Hematopoietic multipotent progenitor cell treated with erythropoietin and hydrocortisone succinate and interleukin-3 and kit ligand, for 6 days (in vitro differentiated cells): ENCODE results near the gene GGPS1.
A peak's percentile ranks its signal among the peaks of the same experiment; 100 is the strongest.
"Not testable (repeated sequence)": the region's sequence is repeated elsewhere in the genome, so short reads cannot be mapped to it uniquely, and the experiment has no call there.

ENCODE experiments used
- DNase-seq: peaks from one replicate; pipeline ENCODE4 v3.0.0-alpha.2; 2015

Gene GGPS1

DNA sequence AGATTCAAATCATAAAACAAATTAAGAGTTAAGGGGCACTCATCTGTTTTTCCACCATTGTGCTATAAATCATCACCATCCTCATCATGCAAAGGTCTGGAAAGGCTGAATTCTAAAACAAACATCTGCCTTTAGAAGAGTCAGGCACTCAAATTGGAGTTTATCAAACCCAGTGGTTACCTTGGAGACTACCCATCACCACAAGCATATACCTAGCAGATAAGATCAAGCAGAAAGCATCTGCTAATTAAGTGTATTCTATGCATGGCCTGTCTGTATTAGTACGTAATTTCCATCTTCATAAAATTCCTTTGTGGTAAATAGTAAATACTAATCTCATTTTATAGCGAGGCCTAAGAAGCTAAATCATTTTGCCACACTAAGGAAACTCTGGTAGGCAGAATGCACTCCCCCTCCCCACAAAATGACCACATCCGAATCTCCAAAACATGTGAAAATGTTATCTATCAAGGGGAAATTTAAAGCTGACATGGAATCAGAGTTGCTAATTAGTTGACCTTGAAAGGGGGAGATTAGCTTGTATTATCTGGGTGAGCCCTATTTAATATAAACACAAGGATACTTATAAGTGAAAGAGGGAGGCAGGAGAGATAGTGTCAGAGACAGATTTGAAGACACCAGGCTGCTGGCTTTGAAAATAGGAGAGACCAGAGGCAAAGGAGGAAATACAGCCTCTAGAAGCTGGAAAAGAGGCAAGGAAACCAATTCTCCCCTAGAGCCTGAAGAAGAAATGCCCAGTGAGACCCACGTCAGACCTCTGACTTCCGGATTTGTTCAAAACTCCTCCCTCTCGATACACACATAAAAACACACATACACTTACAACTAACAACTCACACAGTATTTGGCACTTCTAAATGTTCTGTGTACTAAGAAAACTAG is 23.6 kb upstream of the GGPS1 start:
- DNase-seq = peak; percentile 67

DNA sequence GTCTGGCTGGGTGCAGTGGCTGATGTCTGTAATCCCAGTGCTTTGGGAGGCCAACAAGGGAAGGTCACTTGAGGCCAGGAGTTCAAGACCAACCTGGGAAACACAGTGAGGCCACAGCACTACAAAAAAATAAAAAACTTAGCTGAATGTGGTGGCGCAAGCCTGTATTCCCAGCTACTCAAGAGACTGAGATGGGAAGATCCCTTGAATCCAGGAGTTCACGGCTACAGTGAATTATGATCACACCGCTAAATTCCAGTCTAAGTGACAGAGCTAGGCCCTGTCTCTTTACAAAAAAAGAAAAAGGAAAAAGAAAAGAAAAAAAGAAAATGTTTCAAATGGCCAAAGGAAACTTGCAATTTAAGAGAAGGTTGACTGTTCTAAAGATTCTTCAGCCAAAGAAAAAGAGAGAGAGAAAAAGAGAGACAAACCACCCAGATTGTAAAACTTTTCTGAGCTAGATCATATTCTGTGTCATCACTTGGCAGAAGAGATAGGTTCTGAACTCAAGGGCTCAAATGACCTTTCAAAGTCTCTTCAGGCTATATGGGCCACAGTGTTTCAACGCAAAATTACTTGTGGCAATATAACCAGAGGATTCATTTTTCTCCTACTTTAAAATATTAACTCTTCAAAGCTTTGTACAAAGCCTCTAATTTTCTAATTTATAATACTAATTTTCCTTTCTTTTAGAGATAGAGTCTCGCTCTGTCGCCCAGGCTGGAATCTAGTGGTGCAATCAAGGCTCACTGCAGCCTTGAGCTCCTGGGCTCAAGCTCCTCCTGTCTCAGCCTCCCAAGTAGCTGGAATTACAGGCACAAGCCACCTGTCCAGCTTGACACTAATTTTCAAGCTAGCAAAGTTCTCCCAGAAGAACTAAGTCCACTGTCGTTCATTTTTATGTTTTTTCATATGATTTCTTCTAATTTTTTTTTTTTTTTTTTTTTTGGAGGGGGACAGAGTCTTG is 20.9 kb upstream of the GGPS1 start:
- no peak for DNase-seq

DNA sequence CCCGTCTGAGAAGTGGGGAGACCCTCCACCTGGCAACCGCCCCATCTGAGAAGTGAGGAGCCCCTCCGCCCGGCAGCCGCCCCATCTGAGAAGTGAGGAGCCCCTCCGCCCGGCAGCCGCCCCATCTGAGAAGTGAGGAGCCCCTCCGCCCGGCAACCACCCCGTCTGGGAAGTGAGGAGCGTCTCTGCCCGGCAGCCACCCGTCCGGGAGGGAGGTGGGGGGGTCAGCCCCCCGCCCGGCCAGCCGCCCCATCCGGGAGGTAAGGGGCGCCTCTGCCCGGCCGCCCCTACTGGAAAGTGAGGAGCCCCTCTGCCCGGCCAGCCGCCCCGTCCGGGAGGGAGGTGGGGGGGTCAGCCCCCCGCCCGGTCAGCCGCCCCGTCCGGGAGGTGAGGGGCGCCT is 19.2 kb upstream of the GGPS1 start:
- not testable (repeated sequence) for DNase-seq

- DNase-seq = no peak
Measured at GRCh38 chr1:235313262-235313661, 15.1 kb upstream of the GGPS1 start.

DNA sequence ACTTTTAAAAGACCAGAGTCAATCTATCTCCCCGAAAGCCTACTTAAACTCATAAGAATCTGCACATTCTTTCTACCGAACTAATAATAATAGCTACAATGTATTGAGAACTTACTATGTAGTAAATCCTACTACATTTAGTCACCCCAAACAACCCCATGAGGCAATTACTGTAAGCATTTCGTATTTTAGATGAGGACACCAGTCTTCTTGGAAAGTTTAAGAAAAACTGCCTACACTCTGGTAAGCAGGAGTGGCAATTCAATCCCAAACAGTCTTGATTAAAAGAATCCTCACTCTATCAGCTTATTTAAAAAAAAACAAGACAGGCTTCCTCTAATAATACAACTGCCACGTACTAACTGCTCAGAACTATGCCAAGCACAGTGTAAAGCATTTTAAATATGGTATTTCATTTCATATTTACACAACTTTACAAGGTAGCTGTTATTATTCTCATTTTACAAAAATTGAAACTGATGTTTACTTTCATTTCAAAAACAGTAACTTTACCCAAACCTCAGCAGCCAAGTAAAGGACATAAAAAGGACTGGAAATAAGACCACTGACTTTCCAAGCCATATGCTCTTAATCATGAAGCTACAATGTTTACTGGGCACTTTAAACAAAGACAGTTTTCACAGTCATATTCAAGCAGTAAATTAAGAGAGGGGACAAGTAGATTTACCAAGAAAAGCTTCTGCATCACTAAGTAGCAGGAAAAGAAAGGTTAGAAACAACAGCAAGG is 14.3 kb upstream of the GGPS1 start:
- no peak for DNase-seq

DNA sequence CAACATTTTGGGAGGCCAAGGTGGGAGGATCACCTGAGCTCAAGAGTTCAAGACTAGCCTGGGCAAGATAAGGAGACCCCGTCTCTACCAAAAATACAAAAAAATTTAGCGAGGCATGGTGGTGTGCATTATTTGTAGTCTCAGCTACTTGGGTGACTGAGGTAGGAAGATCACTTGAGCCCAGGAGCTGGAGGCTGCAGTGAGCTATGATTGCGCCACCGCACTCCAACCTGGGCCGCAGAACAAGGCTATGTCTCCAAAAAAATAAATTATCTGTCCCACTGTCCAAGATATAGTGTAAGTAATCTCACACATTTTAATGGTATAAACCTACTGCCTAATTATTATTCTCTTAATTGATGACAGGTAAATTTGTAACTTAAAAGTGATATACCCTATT is 13.2 kb upstream of the GGPS1 start:
- DNase-seq = no peak

DNA sequence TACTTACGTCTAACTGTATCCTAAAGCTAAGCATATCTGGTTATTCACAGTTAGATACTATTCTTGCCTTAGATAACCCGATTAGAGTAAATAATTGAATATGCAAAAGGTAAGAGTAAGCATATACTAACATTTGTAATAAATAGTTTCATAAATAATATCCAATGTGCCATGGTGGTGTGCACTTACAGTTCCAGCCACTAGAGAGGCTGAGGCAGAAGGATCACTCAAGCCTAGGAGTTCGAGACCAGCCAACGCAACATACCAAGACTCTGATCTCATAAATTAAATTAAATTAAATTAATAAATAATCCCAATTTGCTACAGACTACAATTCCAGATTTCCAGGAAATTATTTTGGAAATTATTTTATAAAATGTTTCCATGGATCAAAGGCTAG is 12.6 kb upstream of the GGPS1 start:
- DNase-seq = no peak

- peak; percentile 57 for DNase-seq
Measured at GRCh38 chr1:235317168-235317567, 11.2 kb upstream of the GGPS1 start.

GRCh38 chr1:235319255-235319654 is 9.1 kb upstream of the GGPS1 start:
- DNase-seq = no peak

- DNase-seq = no peak
Measured at GRCh38 chr1:235320521-235321179, 7.7 kb upstream of the GGPS1 start.

GRCh38 chr1:235324296-235324695 is 4.1 kb upstream of the GGPS1 start:
- DNase-seq = no peak

DNA sequence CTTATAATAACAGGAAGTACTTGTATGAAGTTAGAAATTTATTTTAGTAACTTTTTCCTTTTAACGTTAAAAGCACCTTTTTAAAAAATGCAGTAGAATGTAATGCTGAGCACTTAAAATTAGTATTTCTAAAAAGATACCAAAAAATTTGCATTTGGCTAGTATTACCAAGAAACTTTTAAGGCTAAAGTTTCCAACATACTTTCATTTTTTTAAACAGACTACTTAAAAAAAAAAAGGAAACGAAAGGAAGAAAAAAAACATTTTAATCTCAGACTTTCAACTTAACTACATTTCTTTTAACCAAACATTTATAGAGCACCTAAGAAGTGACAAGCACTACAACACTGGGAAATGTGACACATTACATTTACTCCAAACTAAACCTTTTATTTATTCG is 3.2 kb upstream of the GGPS1 start:
- DNase-seq = no peak

GRCh38 chr1:235325854-235326253 is 2.5 kb upstream of the GGPS1 start:
- DNase-seq = no peak

DNA sequence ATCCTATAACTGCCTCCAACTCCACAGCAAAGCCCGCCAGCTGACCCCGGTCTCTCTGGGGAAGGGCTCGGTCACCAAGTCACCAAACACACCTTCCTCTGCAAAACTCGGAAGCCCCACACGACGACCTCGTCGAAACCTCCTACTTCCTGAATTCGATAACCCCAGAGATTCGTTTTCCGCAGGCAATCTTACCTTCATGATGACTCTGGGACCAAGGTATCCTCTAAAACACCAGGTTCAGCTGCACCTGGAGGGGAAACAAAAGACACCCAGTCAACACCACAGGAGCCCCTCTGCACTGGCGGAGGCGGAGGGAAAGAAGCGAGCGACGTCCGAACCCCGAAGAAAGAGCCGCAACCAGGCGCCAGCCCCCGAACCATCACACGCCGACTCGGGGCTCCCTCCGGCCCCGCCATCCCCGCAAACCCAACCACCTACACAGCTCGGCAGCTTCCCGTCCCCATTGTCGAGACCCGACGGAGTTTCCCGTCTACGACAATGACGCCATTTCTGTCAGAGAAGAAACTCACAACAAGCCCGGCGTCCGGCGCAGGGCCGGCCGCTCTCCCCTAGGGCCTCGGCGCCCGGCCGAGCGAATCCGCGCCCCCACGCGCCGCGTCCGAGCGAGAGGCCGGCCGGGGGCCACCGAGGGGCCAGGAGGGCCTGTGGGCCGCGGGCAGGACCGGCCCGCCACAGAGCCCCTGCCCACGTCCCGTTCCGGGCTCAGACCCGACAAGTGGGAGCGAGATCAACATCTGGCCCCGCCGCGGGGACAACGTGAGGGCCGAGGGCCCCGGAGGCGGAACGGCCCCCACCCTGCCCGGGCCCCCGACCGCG is 1.4 kb upstream of the GGPS1 start:
- peak; percentile 67 for DNase-seq

- DNase-seq = peak; percentile 61
Measured at GRCh38 chr1:235327559-235328270, 655 bp upstream of the GGPS1 start, which contains the start of gene ARID4B. Gene ARID4B (minus strand): TSS chr1:235328179. CDS start chr1:235326919, 1,260 bp downstream.

- peak; percentile 78 for DNase-seq
Measured at GRCh38 chr1:235329139-235329902, 951 bp downstream of the GGPS1 start.

GRCh38 chr1:235330918-235331285 is 2.5 kb downstream of the GGPS1 start:
- no peak for DNase-seq

- DNase-seq = peak; percentile 32
Measured at GRCh38 chr1:235331401-235331800, 3.0 kb downstream of the GGPS1 start.

DNA sequence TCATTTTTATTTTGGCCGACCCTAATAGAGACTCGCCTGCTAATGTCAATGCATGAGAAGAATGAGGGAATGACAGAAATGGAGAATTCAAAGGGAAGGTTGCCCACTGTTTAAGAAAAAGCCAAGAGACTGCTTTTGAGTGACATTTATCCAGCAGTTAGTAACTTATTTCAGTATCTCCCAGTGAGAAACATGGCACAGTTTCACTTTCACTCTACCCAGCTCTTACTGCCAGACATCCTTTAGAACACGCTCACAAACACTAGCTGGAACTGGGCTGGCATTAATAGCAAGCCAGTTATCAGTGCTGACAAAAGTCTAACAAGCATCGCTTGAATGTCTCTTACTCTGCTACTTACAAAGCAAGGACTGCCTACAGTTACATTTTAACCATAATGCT is 8.5 kb downstream of the GGPS1 start:
- peak; percentile 56 for DNase-seq

DNA sequence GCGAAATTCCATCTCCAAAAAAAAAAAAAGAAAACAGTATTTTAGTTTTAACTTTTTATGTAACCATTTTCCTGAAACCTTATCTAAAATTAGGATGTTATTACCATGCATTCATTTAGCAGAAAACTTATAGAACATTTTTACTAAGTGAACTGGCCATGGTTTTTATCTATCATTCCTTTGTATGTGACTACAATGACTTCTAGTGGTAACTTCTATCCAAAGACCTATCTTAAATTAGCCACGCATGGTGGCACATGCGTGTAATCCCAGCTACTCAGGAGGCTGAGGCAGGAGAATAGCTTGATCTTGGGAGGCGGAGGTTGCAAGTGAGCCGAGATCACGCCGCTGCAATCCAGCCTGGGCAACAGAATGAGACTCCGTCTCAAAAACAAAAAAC is 11.4 kb downstream of the GGPS1 start:
- peak; percentile 60 for DNase-seq
